Fibroblast of pulmonary artery (primary cell): ENCODE measurements around the gene TRPM8.

Source experiments
- DNase-seq: peaks from one replicate; pipeline ENCODE4 v3.0.0-alpha.2; 2010; ENCODE audit warnings: low read depth
- H3K4me3 ChIP-seq: replicated peaks from 2 replicates; pipeline ENCODE4 v1.5.1; 2011; ENCODE audit warnings: low read depth, mild to moderate bottlenecking, control low read depth, low read length, moderate library complexity
- TF ChIP-seq, protein P1 (sequence below): IDR thresholded peaks from 2 replicates; pipeline ENCODE4 v1.5.1; 2011; ENCODE audit warnings: mild to moderate bottlenecking, control low read depth, low read length, inconsistent platforms; ENCODE audit errors: missing control alignments

Gene TRPM8

DNA sequence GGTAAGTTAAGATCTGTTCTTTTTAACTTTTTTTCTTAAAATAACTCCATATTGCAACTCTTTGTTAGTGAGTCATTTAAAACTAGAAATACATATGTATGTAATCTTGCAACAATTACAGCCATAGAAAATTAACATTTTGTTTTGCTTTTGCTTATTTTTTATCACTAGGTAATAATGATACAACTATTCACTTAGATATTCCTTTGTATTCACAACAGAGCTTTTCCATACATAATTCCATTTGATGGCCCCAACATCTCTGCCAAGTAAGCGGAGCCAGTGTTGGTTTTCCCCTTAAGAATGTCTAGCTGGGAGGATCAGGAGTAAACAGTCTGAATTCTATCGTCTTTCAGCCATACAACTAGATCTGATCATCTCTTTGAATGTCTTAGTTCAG lies 149.4 kb downstream of the TRPM8 start:
- no peak for DNase-seq
- H3K4me3 ChIP-seq, result no peak overlapping the region
- TF ChIP-seq, protein P1, sequence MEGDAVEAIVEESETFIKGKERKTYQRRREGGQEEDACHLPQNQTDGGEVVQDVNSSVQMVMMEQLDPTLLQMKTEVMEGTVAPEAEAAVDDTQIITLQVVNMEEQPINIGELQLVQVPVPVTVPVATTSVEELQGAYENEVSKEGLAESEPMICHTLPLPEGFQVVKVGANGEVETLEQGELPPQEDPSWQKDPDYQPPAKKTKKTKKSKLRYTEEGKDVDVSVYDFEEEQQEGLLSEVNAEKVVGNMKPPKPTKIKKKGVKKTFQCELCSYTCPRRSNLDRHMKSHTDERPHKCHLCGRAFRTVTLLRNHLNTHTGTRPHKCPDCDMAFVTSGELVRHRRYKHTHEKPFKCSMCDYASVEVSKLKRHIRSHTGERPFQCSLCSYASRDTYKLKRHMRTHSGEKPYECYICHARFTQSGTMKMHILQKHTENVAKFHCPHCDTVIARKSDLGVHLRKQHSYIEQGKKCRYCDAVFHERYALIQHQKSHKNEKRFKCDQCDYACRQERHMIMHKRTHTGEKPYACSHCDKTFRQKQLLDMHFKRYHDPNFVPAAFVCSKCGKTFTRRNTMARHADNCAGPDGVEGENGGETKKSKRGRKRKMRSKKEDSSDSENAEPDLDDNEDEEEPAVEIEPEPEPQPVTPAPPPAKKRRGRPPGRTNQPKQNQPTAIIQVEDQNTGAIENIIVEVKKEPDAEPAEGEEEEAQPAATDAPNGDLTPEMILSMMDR, result no peak
